HFF-Myc (cell line): ENCODE measurements around the gene MS4A18.
"Not testable (repeated sequence)": the region's sequence is repeated elsewhere in the genome, so short reads cannot be mapped to it uniquely, and the experiment has no call there.

Source experiments
- DNase-seq: peaks from one replicate; pipeline ENCODE4 v3.0.0-alpha.2; 2011; ENCODE audit warnings: low read depth; ENCODE audit errors: extremely low read depth
- H3K4me3 ChIP-seq: replicated peaks from 2 replicates; pipeline ENCODE4 v1.5.1; 2011; ENCODE audit warnings: low read depth, mild to moderate bottlenecking, control low read depth, low read length
- TF ChIP-seq, protein P1 (sequence below): IDR thresholded peaks from 2 replicates; pipeline ENCODE4 v1.5.1; 2012; ENCODE audit warnings: mild to moderate bottlenecking, low read depth, low read length, control low read depth; ENCODE audit errors: missing control alignments

The MS4A18 gene

DNA sequence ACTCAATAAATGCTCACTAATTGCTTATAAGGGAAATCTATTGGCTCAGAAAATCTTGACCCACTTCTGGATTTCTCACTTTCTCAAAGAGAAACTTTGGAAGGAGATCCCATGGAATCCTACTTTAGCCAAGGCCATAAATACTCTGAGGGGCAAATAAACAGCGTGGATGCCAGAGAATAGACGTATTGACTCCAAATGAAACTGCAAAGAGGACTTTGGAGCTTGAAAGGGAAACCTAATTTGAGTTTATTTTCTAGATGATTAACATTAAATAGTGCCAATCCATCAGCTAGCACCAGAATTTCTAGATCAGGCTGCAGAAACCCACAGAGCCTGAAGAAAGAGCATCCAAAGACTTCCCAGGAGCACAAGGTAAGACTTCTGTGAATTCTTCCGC, at the start of gene MS4A18:
TSS of gene MS4A18 (plus strand) at position 301 of the 400 bp plus-strand sequence.
- TF ChIP-seq, protein P1, sequence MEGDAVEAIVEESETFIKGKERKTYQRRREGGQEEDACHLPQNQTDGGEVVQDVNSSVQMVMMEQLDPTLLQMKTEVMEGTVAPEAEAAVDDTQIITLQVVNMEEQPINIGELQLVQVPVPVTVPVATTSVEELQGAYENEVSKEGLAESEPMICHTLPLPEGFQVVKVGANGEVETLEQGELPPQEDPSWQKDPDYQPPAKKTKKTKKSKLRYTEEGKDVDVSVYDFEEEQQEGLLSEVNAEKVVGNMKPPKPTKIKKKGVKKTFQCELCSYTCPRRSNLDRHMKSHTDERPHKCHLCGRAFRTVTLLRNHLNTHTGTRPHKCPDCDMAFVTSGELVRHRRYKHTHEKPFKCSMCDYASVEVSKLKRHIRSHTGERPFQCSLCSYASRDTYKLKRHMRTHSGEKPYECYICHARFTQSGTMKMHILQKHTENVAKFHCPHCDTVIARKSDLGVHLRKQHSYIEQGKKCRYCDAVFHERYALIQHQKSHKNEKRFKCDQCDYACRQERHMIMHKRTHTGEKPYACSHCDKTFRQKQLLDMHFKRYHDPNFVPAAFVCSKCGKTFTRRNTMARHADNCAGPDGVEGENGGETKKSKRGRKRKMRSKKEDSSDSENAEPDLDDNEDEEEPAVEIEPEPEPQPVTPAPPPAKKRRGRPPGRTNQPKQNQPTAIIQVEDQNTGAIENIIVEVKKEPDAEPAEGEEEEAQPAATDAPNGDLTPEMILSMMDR = no peak
- DNase-seq = no peak
- H3K4me3 ChIP-seq = no peak within 1 kb of the TSS

DNA sequence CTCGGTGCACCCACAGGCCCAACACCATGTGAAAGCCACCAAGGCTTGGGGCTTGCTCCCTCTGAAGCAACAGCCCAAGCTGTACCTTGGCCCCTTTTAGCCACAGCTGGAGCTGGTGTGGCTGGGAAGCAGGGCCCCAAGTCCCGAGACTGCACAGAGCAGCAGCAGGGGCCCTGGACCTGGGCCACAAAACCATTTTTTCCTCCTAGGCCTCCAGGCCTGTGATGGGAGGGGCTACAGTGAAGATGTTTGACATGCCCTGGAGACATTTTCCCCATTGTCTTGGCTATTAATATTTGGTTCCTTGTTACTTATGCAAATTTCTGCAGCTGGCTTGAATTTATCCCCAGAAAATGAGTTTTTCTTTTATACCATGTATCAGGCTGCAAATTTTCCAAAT, 46.3 kb upstream of the MS4A18 start:
- DNase-seq, H3K4me3 ChIP-seq: not testable (repeated sequence)

DNA sequence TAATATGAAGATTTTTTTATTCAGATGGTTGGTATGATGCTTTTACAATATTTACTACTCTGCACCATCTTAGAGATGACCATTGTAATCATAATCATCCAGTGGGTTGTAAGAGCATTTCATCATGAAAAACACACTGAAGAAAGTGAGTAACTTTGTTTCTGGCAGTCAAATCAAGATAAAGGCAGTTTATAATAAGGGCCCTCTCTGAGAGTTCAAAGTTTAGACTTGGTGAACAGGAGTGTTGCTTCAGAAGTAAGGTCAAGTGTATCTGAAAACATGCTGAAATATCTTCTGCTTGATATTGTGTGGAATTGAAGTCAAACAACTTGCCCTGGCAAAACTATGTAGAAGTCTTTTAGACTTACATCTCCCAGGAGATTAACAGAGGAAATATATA, 44.6 kb upstream of the MS4A18 start:
- no peak overlapping the region for H3K4me3 ChIP-seq
- TF ChIP-seq, protein P1 = no peak

DNA sequence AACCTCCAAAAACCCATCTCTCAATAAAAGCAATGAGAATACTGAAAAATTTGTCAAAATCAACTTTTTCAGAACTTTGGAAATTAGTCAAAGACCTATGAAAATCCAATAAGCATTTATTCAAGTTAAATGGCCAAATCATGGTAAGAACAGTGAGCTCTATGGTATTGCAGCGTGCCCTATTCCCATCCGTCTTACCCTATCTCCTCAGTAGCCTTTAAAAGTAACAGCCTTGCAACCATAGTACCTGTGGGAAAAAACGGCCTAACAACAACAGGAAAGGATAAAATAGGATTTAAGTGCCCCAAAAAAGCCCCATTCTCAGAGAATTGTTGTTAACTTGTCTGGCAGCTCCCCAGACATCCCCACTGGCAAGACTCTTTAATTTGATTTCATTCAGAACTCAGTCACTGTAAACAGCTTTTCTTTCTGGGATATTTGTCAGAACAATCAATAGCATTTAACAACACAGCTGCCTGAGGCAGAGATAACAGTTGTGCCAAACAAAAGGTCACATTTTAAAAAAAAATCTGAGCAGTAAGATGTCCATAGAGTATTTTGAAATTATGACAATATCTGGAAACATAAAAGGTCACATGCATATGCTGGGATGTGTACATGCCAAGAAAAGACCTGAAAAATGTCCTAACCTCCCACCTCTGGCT, 43.9 kb upstream of the MS4A18 start:
- no peak for DNase-seq
- TF ChIP-seq, protein P1 = no peak
- no peak overlapping the region for H3K4me3 ChIP-seq

More for the DNA sequence above, 44.6 kb upstream of the MS4A18 start:
- no peak for DNase-seq

DNA sequence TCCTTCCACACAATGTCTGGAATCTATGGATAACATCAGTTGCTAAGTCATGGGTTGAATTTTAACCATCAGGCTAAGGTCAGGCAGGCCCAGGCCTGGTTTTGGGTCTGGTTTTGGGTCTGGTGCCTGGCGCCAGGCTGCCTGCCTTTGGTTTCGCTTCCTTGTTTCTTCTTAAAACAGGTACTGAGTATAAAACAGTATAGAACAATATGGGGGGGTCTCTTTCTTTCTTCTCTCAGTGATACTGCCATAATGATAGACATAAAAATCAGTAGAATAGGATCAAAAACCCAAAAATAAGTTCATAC, 40.0 kb upstream of the MS4A18 start:
- H3K4me3 ChIP-seq = not testable (repeated sequence)

DNA sequence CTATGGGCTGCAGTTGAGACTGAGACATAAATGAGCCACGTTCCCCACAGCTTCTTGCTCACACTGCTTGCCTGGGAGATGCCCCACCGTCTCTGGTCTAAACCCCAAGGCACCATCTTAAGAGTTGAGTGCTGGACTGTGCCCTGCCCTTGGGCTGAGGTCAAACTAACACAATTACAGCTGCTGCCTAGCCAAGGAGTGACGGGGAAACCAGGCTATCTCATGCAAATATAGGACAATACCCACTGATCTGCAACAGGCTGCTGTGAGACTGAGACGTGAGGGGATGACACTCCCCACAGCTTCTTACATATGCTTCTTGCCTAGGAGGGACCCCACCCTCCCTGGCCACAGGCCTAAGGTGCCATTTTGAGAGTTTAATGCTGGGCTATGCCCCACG, 32.9 kb upstream of the MS4A18 start:
- no peak for DNase-seq
- TF ChIP-seq, protein P1 = no peak
- no peak overlapping the region for H3K4me3 ChIP-seq

More for the DNA sequence above, 40.0 kb upstream of the MS4A18 start:
- not testable (repeated sequence) for DNase-seq

DNA sequence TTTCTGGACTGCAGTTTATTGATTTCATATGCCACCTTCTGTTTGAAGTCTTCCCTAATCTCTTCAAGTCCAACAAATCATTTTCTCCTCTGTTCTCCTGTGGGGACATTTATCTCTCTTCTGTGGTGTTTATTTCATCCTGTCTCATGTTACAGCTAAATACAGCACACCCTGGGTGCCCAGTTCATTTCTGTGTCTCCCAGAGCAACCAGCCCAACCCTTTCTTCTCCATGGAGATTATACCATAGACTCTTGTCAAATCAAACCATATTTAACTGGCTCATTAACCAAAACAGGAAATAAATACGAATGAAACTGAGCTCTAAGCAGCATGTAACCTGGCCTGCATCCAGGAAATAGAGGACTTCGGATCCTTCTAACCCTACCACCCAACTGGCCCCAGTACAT, 25.2 kb upstream of the MS4A18 start, which contains the start of gene MS4A8:
TSS of gene MS4A8 (plus strand) at position 329 of the 408 bp plus-strand sequence. CDS start 1,249 bp downstream, outside the sequence.
- no peak within 1 kb of the TSS for H3K4me3 ChIP-seq
- DNase-seq = no peak
- TF ChIP-seq, protein P1 = no peak

DNA sequence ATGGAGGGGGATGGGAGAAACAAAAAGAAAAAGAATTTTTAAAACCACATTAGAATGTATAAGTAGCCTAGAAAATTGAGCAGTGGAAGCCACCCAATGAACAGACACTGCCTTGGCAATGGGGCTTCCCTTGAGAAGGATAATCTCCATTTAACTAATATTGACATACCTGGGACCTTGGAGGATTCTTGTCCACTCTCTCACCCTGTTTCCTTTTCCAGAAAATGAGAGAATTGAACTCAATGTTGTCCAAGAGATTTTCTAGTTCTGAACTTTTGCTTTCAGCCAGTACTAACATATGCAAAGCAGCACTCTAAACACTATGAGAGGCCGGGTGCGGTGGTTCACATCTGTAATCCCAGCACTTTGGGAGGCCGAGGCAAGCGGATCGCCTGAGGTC, 24.6 kb upstream of the MS4A18 start:
- TF ChIP-seq, protein P1 = no peak
- H3K4me3 ChIP-seq = no peak overlapping the region
- no peak for DNase-seq
